ENCODE measurements around the gene PPFIA4. TPM values are rescaled to one million over a fixed set of nuclear protein-coding genes. Genes with fewer than 3 reads are reported as not detected.

The PPFIA4 gene
- total RNA-seq, 1 donor from 2014 or later, result 0.29 TPM

DNA sequence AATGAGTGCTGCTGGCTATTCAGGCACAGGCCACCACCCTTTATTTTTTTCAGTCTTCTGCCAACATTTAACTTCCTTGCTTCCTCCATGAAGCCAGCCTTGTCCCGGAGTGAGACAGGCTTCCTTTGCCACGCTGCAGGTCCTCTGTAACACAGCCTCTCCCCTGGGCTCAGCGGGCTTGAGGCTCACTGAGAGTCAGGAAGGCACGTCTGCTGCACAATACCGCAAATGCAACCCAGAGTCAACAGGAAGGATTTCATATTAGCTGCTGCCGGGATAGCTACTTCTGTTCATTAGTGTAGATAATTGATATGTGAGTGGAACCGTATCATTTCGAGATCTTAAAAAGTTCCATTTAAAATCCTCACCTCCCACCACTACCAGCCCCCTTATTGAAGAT is 37.0 kb downstream of the PPFIA4 start:
- ATAC-seq (ENCODE audit: low read depth) (no peak), DNase-seq (no peak)
- CTCF ChIA-PET, result no interaction called here
- H3K27me3 Mint-ChIP-seq, result peaks cover 1% of the 10 kb centered on the region
- POLR2A ChIA-PET, result no interaction called here
- no peaks in the 10 kb centered on the region for H3K4me1 Mint-ChIP-seq
- no peak overlapping the region for H3K4me3 Mint-ChIP-seq
- no peak overlapping the region for H3K27ac Mint-ChIP-seq
- TF ChIP-seq, protein P1, sequence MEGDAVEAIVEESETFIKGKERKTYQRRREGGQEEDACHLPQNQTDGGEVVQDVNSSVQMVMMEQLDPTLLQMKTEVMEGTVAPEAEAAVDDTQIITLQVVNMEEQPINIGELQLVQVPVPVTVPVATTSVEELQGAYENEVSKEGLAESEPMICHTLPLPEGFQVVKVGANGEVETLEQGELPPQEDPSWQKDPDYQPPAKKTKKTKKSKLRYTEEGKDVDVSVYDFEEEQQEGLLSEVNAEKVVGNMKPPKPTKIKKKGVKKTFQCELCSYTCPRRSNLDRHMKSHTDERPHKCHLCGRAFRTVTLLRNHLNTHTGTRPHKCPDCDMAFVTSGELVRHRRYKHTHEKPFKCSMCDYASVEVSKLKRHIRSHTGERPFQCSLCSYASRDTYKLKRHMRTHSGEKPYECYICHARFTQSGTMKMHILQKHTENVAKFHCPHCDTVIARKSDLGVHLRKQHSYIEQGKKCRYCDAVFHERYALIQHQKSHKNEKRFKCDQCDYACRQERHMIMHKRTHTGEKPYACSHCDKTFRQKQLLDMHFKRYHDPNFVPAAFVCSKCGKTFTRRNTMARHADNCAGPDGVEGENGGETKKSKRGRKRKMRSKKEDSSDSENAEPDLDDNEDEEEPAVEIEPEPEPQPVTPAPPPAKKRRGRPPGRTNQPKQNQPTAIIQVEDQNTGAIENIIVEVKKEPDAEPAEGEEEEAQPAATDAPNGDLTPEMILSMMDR (IDR thresholded peaks at IDR 0.05), result no peak
- no peaks in the 10 kb centered on the region for H3K9me3 Mint-ChIP-seq
- intact Hi-C loops (cut with micrococcal nuclease), result no loop called here
- H3K36me3 Mint-ChIP-seq (ENCODE audit: low read depth), result no peaks in the 10 kb centered on the region

DNA sequence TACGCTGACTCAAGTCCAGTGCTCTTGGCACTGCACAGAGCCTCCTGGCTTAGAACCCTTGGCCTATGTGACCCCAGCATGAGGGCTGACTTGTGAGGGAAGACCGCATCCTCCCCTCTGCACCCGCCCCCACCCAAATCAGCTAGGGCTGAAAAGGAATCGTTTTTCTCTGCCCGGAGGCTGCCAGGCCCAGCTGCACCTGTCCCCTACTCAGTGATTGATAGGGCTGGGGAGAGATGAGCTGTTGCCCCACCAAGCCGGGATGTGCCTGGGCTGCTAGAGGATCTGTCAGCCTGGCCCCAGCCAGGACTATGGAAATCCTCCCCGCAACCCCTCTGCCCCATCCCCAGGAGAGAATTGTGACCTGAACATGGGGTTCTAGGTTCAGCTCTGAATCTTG is 38.9 kb downstream of the PPFIA4 start:
- ATAC-seq (ENCODE audit: low read depth) (no peak), DNase-seq (no peak)
- ChIA-PET CTCF (interaction anchor here (1.1 kb wide), 1 partner anchor 275 kb away, joined by 3 read pairs; no protein-coding TSS in a partner anchor), POLR2A (no interaction called here)
- no peak overlapping the region for H3K27ac Mint-ChIP-seq
- TF ChIP-seq, protein P1 (IDR thresholded peaks at IDR 0.05), result no peak
- intact Hi-C loops (cut with micrococcal nuclease), result no loop called here
- H3K27me3 Mint-ChIP-seq, result peaks cover 1% of the 10 kb centered on the region
- H3K4me1 Mint-ChIP-seq, result peaks cover 9% of the 10 kb centered on the region
- no peaks in the 10 kb centered on the region for H3K9me3 Mint-ChIP-seq
- H3K36me3 Mint-ChIP-seq (ENCODE audit: low read depth), result no peaks in the 10 kb centered on the region
- no peak overlapping the region for H3K4me3 Mint-ChIP-seq

DNA sequence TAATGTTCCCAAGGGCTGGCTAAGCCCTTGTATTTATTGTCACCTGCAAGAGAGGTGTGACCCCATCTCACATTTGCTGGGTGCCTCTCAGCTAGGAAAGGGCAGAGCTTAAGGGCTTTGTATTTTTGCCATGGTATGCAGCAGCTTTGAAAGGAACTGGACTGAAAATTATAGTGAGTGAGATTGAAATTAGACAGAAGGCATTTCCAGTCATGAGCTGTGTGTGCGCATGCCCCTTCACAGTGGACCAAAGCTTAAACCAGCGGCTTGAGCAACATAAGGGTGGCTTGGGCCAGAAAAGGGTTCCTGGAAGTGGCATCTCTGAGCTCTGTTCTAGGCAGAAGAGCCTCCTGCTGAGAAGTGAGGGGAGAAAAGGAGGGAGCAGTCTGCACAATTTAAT is 39.7 kb downstream of the PPFIA4 start:
- intact Hi-C loops (cut with micrococcal nuclease), result no loop called here
- ATAC-seq (ENCODE audit: low read depth), result no peak
- TF ChIP-seq, protein P1 (IDR thresholded peaks at IDR 0.05), result no peak
- no peak overlapping the region for H3K27ac Mint-ChIP-seq
- H3K27me3 Mint-ChIP-seq, result peaks cover 1% of the 10 kb centered on the region
- no peaks in the 10 kb centered on the region for H3K36me3 Mint-ChIP-seq (ENCODE audit: low read depth)
- ChIA-PET POLR2A (no interaction called here), CTCF (interaction anchor here (1.1 to 1.5 kb wide), 2 partner anchors 27 to 275 kb away, joined by 3 to 7 read pairs; no protein-coding TSS in a partner anchor)
- H3K4me3 Mint-ChIP-seq, result no peak overlapping the region
- H3K4me1 Mint-ChIP-seq, result peaks cover 9% of the 10 kb centered on the region
- DNase-seq, result no peak
- H3K9me3 Mint-ChIP-seq, result no peaks in the 10 kb centered on the region

DNA sequence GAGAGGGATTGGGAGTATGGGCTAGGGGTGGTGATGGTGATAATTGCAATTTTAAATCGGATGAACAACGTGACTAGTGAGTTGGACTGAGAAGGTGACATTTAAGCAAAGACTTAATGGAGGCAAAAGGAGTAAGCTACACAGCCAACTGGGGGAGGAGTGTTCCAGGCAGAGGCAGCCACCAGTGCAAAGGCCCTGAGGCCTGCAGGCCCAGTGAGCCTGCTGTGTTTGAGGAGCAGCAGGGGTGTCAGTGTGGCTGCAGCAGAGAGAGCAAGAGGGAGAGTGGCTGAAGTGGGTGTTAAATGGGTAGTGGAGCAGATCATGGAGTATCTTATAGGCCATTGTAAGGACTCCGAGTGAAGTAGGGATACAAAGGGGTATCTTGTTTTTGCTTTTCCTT is 40.7 kb downstream of the PPFIA4 start:
- ChIA-PET POLR2A (no interaction called here), CTCF (interaction anchor here (1.5 kb wide), 1 partner anchor 28 kb away, joined by 7 read pairs; no protein-coding TSS in a partner anchor)
- intact Hi-C loops (cut with micrococcal nuclease), result no loop called here
- H3K27me3 Mint-ChIP-seq, result peaks cover 1% of the 10 kb centered on the region
- no peaks in the 10 kb centered on the region for H3K36me3 Mint-ChIP-seq (ENCODE audit: low read depth)
- TF ChIP-seq, protein P1 (IDR thresholded peaks at IDR 0.05), result no peak
- no peaks in the 10 kb centered on the region for H3K9me3 Mint-ChIP-seq
- ATAC-seq (ENCODE audit: low read depth) (no peak), DNase-seq (no peak)
- no peak overlapping the region for H3K4me3 Mint-ChIP-seq
- H3K4me1 Mint-ChIP-seq, result peaks cover 9% of the 10 kb centered on the region
- H3K27ac Mint-ChIP-seq, result no peak overlapping the region

DNA sequence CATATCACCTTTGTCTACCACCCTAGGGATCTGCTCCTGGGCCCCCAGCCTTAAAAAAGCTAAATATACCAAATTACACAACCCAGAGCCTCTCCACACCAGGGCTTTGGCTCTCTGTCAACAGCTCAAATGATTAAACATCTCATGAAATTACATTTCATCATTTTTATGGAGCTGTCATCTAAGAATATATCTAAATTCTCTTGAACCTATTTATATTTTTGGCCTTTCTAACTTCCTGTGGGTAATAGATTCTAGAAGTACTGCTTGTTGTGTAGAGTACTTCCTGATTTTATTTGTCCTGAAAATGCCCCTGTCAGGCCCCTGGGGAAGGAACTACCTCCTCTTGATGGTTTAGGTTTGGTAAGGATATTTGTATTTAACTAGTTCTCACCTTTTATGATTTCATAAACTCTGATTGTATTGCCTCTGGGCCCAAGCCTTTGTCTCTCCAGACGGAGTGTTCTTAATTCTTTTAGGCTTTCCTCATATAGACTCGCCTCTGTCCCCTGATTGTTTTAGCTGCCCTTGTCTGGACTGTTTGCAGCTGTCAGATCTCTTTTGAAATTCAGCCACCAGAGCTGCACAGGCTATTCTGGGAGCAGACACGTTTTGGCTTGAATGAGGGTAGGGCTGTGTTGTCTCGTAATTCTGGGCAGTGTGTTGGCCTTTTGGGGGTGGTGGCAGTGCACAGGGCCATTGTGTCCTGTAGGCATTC is 42.9 kb downstream of the PPFIA4 start:
- POLR2A ChIA-PET, result no interaction called here
- Mint-ChIP-seq H3K9me3 (no peaks in the 10 kb centered on the region), H3K27ac (no peak overlapping the region), H3K4me3 (no peak overlapping the region), H3K36me3 (ENCODE audit: low read depth) (no peaks in the 10 kb centered on the region), H3K4me1 (peaks cover 9% of the 10 kb centered on the region), H3K27me3 (peaks cover 16% of the 10 kb centered on the region)
- CTCF ChIA-PET, result no interaction called here
- TF ChIP-seq, protein P1 (IDR thresholded peaks at IDR 0.05), result no peak
- intact Hi-C loops (cut with micrococcal nuclease), result no loop called here
- no peak for ATAC-seq (ENCODE audit: low read depth)
- DNase-seq, result no peak
